Activated CD8-positive, alpha-beta memory T cell treated with anti-CD3 and anti-CD28 coated beads, Interleukin-2, amount 50 U/mL, for 1 hour (primary cell): Measurements from ENCODE around the gene LRRN1.
"Not testable (repeated sequence)": the region's sequence is repeated elsewhere in the genome, so short reads cannot be mapped to it uniquely, and the experiment has no call there.

Source experiments
- DNase-seq: peaks from one replicate; pipeline ENCODE4 v3.0.0-alpha.2; 2020; ENCODE audit errors: extremely low read depth

Gene LRRN1

DNA sequence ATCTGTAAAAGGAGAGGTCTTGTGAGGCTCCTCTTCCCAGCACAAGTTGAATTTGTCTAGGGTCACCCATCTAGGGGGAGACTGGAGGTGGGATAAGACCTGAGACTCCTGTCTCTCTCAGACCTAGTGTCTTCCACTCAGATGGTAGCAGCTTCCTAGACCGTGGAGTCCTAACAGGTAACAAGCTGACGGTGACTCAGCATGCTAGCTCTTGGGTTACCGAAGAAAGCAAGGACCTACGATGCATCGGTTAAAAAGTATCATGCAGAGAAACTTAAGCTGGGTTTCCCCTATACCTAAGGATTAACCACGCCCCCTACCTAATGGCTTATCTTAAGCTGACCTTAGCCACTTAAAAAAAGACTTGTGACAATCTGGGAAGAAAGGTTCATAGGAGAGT, 7.6 kb downstream of the LRRN1 start:
- DNase-seq: no peak

GRCh38 chr3:3813013-3813412, 13.8 kb downstream of the LRRN1 start:
- DNase-seq: no peak

- no peak for DNase-seq
These were observed 16.0 kb downstream of the LRRN1 start for GRCh38 chr3:3815206-3815605.

- DNase-seq: no peak
These were observed 16.8 kb downstream of the LRRN1 start for GRCh38 chr3:3816034-3816433.

DNA sequence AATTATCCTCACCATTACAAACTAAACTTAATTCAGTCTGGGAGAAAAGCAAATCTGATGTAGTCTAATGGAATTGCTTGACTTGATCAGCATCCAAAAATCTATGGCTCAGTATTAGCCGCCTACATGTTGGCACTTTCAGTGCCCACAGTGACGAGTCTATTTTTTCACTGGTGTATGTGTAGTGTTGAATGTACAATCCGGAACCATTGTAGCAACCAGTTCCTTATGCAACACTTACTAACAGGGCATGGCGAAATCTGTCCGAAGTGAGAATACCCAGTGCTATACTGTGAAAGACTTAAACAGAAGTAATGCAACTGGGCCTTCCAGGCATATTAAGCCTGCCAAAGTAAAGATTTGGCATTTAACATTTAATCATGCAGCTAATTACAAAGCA, 18.6 kb downstream of the LRRN1 start:
- DNase-seq: no peak

DNA sequence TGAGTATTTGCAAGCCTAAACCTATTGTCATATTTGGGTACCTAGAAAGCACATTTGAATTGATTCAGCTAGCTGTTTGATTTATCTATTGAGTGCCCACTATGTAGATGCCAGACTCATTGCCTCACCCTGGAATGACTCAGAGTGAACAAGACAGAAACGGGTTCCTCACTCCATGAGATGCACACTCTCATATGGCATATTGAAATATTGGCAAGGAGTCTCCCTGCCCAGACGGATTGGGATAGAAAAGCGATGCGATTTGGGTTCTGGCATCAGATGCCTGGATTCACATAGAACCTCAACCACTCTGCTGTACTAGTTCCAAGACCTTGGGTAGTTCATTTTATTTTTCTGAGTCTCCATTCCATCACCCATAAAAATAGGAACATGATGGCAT, 22.5 kb downstream of the LRRN1 start:
- no peak for DNase-seq

DNA sequence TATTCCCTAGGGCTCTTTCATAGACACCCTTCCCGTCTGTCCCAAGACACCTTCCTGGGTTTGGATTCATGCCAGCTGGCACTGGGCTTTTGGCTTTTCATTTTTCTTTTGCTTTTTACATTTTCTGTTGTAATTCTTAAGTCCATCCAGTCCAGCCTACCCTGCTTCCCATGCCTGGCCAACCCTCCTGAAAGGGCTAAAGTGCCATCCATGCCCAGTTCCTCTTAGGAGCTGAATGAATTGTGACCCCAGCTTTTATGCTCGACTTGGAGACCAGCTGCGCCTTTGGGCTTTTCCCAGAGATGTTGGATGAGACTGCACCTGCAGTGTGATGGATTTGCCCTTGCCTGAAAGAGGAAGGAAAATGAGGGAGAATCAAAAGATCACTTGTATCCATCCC, 25.8 kb downstream of the LRRN1 start:
- DNase-seq: no peak

DNA sequence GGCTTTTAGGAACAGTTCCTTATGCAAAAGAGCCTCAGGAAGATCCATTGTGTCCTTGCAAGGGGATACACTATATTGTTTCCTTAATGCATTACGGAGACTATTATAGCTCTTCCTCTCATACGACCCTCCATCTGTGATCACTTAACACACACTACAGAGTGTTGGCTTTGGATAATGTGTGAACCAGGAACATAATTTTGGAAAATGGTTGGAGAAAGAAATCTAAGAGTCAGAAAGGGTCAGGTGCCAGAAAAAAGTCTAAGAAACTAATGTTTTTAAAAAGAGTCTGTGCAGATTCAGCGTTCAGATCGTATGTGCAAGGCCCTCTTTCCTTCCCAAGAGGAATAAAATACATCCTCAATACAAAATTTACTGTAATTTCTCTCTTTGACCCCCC, 27.3 kb downstream of the LRRN1 start:
- no peak for DNase-seq

DNA sequence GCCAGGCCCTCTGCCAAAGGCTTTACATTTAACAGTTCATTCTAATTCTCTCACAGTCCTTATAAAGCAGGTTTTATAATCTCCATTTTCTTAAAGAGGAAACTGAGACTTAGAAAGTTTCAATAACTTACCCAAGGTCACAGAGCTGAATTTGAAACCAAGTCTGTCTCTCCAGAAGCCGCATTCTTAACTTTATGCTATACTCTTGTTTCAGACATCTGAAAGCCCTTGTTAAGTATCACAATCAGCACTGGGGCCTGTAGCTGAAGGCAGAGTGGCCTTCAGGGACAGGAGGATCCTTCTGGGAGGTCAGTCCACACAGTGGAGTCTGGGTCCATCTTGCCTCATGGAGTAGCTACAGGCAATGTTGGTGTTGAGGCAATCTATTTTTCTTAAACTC, 27.9 kb downstream of the LRRN1 start:
- no peak for DNase-seq

- not testable (repeated sequence) for DNase-seq
These were observed 29.2 kb downstream of the LRRN1 start for GRCh38 chr3:3828417-3828816.

GRCh38 chr3:3836845-3837244, 37.6 kb downstream of the LRRN1 start:
- no peak for DNase-seq

GRCh38 chr3:3842356-3842755, 43.1 kb downstream of the LRRN1 start:
- no peak for DNase-seq

DNA sequence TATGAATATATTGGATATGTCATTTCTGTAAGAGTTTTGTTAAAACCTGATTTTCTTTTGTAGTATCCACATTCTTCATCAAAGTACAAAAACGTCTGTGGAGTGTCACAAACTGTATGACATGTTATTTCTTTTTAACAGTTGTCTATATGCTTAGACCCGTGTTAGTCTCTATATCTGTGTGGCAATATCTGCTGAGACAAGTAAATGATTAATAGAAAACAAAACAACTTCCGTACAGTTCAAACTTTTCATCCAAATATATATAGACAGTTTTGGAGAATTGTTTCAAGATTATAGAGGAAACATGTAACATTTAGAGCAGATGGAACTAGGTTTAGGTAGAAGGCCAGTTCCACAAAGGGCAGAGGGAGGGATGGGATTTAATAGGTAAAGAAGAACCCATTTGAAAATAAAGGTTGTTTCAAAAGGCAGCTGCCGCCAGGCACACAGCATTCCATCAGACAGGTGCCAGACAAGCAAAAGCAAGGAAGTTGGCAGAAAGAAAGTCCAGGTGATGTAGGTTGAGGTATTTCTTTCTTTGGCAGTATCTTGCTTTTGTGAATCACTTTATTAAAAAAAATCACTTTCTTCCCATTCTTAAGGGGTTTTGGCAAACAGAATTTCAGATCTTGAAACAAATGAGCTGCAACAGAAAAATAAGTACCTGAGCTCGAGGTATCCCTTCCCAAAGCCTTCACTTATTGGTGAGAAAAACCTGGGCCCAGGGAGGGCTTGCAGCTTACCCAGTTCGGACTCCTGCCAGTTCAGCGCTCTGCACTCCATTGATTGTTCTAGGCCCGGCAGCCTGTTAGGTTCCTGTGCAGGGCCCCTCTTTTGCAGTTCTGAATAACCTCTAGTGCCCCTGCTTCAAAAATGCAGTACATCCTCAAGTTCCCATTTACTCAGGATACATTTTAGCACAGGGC, 49.0 kb downstream of the LRRN1 start:
- DNase-seq: no peak

- DNase-seq: no peak
These were observed 49.7 kb downstream of the LRRN1 start for GRCh38 chr3:3848923-3849275.

DNA sequence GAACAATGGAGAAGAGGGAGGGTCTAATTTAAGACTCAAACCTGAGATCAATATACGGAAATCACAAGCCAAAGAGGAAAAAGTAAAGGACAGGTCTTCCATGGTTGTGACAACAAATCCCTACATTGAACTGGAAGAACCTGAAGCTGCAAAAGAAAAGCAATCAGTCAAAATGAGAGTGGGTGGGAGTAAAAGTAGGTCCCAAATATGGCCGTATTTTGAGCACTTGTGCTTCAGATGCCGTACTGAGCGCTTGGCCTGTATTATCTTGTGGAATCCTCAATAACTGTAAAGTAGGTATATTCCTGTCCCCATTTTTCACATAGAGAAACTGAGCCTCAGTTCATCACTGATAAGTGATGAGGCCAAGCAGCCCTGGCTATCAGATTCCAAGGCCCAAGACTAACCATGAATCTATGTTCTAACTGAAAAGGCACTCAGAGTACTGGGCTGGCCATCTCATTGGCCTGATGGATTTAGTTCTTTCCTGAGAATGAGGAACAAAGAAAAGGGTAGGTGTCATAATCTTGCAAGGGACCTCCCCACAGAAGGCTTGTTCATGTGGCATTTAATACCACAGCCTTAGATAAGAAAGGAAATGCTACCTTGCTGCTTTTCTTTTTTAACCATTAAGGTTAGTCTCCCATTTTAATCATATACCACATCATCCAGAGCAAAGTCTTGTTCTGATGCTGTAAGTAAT, 52.5 kb downstream of the LRRN1 start:
- DNase-seq: no peak

GRCh38 chr3:3853544-3853943, 54.3 kb downstream of the LRRN1 start:
- DNase-seq: no peak

DNA sequence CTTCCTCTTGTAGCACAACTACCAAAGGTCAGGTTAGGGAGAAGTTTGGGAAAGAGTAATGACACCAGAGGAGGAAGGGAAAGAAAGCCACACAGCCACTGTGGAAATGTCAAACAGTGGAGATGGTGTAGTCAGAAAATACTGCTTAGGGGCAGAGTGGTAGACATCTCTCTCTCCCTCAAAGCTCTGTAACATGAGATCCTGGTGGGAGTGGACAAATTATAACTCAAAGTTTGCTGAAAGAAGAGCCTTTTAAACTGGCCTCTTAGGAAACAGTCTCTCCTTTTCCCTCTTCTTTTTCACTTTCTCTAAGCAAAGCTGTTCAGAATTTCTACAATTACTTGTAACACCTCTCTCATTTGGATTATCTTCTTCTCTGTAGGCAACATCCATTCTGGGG, 55.8 kb downstream of the LRRN1 start:
- no peak for DNase-seq

- DNase-seq: no peak
These were observed 61.0 kb downstream of the LRRN1 start for GRCh38 chr3:3860235-3860634.

GRCh38 chr3:3862534-3862933, 63.3 kb downstream of the LRRN1 start:
- DNase-seq: no peak

GRCh38 chr3:3875491-3875890, 76.3 kb downstream of the LRRN1 start:
- DNase-seq: no peak

- no peak for DNase-seq
These were observed 81.8 kb downstream of the LRRN1 start for GRCh38 chr3:3881050-3881449.

DNA sequence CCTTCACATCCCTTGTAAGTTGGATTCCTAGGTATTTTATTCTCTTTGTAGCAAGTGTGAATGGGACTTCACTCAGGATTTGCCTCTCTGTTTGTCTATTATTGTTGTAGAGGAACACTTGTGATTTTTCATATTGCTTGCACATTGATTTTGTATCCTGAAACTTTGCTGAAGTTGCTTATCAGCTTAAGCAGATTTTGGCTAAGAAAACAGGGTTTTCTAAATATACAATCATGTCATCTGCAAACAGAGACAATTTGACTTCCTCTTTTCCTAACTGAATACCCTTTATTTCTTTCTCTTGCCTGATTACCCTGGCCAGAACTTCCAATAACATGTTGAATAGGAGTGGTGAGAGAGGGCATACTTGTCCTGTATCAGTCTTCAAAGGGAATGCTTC, 88.1 kb downstream of the LRRN1 start:
- DNase-seq: not testable (repeated sequence)

DNA sequence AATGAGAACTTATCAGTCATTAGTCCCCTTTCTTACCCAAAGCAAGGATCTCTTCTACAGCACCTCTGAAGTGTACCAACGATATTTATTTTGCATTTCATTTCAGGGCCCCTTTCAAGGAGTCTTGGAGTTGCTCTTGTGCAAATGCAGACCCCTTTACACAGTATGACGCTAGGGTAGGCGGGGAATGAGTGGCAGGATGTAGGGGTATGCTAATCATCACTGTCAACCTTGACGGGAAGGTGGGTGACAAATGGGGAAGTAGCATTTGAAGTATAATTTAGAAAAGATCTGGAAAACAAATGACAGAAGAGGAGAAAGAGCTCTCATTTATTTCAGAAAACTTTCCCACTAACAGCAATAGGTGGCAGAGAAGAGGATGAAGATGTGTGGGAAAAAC, 94.4 kb downstream of the LRRN1 start:
- DNase-seq: no peak
